Hepatocyte (in vitro differentiated cells): Measurements from ENCODE around the gene WIPF3.

Experiments
- CTCF ChIP-seq: fragments of 200-600 bp; sonication (generic); IDR thresholded peaks from 2 replicates; pipeline ENCODE4 v1.5.1; 2016; ENCODE audit warnings: antibody characterized with exemption, mild to moderate bottlenecking; ENCODE audit not compliant: poor library complexity
- EZH2 ChIP-seq: fragments of 200-600 bp; sonication (generic); IDR thresholded peaks from 2 replicates; pipeline ENCODE4 v1.6.1; 2016; ENCODE audit warnings: antibody characterized with exemption, mild to moderate bottlenecking, borderline replicate concordance
- EZH2phosphoT487 ChIP-seq: fragments of 200-600 bp; sonication (generic); IDR thresholded peaks from one replicate; pipeline ENCODE4 v1.6.1; 2018; ENCODE audit warnings: antibody characterized with exemption, mild to moderate bottlenecking, low read depth, moderate library complexity; ENCODE audit not compliant: unreplicated experiment, severe bottlenecking

GRCh38 chr7:29864656-29865055 is 58.3 kb downstream of the WIPF3 start:
- TF ChIP-seq EZH2 (no peak), CTCF (no peak), EZH2phosphoT487 (no peak)
